Activated CD8-positive, alpha-beta memory T cell treated with anti-CD3 and anti-CD28 coated beads for 48 hours (primary cell): ENCODE data around the gene CENPS.

Experiments used
- DNase-seq, 3 experiments: peaks; one replicate each; pipeline ENCODE4 v3.0.0-alpha.2; 2020; ENCODE audit warnings: low read depth in 2 of 3, low spot score in 2 of 3

CENPS gene

GRCh38 chr1:10489291-10490055 is 59.2 kb downstream of the CENPS start:
- no peak for DNase-seq

- no peak for DNase-seq
Measured at GRCh38 chr1:10490286-10490970, 60.2 kb downstream of the CENPS start.
